GM12872 (cell line): ENCODE measurements around the gene TMEM80.

ENCODE experiments used
- CTCF ChIP-seq: IDR thresholded peaks from 3 replicates; pipeline ENCODE4 v1.5.1; 2011; ENCODE audit warnings: low read depth, mild to moderate bottlenecking, low read length, moderate library complexity; ENCODE audit not compliant: insufficient read depth

TMEM80 gene

GRCh38 chr11:705646-706438, 10.2 kb downstream of the TMEM80 start, which contains the start of gene EPS8L2:
EPS8L2 (plus strand) TSS chr11:706231; CDS start chr11:709408, 3,177 bp downstream.
- TF ChIP-seq CTCF: no peak

GRCh38 chr11:706439-706956, 10.9 kb downstream of the TMEM80 start:
- TF ChIP-seq CTCF: no peak

GRCh38 chr11:706957-707816, 11.6 kb downstream of the TMEM80 start:
- 0 out of 3 replicates have a peak, but pooled peaks have one; percentile 22 for TF ChIP-seq CTCF

GRCh38 chr11:707817-708420, 12.3 kb downstream of the TMEM80 start:
- no peak for TF ChIP-seq CTCF

- no peak for TF ChIP-seq CTCF
These were observed 12.9 kb downstream of the TMEM80 start for GRCh38 chr11:708511-708910.

- no peak for TF ChIP-seq CTCF
These were observed 13.7 kb downstream of the TMEM80 start for GRCh38 chr11:709109-709997.
